HG03378 (cell line): Measurements from ENCODE around the gene DGKG.

ENCODE experiments used
- ATAC-seq: cut with Tn5 transposase; IDR thresholded peaks from one replicate; pipeline ENCODE4 v1.9.1; 2021; ENCODE audit warnings: mild to moderate bottlenecking, moderate library complexity; ENCODE audit not compliant: unreplicated experiment

DGKG gene

GRCh38 chr3:186150041-186150830, 211.8 kb downstream of the DGKG start:
- no peak for ATAC-seq

GRCh38 chr3:186149319-186149960, 212.6 kb downstream of the DGKG start:
- no peak for ATAC-seq

- ATAC-seq, result no peak
These were observed 217.8 kb downstream of the DGKG start for GRCh38 chr3:186144257-186144656.

- ATAC-seq, result no peak
These were observed 218.8 kb downstream of the DGKG start for GRCh38 chr3:186143250-186143649.

- ATAC-seq, result no peak
These were observed 219.6 kb downstream of the DGKG start for GRCh38 chr3:186142393-186142932.

- no peak for ATAC-seq
These were observed 220.2 kb downstream of the DGKG start for GRCh38 chr3:186141790-186142189.

- ATAC-seq, result no peak
These were observed 223.6 kb downstream of the DGKG start for GRCh38 chr3:186138272-186138981.

- no peak for ATAC-seq
These were observed 224.9 kb downstream of the DGKG start for GRCh38 chr3:186137051-186137685.

- no peak for ATAC-seq
These were observed 228.1 kb downstream of the DGKG start for GRCh38 chr3:186133980-186134379.

- ATAC-seq, result no peak
These were observed 229.5 kb downstream of the DGKG start for GRCh38 chr3:186132487-186132886.

GRCh38 chr3:186129206-186129605, 232.8 kb downstream of the DGKG start:
- ATAC-seq, result no peak

- ATAC-seq, result no peak
These were observed 233.9 kb downstream of the DGKG start for GRCh38 chr3:186128158-186128557.

- ATAC-seq, result no peak
These were observed 234.6 kb downstream of the DGKG start for GRCh38 chr3:186127463-186127862.

- ATAC-seq, result no peak
These were observed 236.9 kb downstream of the DGKG start for GRCh38 chr3:186125118-186125517.

- no peak for ATAC-seq
These were observed 237.4 kb downstream of the DGKG start for GRCh38 chr3:186124592-186124991.

GRCh38 chr3:186123012-186123411, 239.0 kb downstream of the DGKG start:
- no peak for ATAC-seq

GRCh38 chr3:186121968-186122367, 240.1 kb downstream of the DGKG start:
- ATAC-seq, result no peak

- ATAC-seq, result no peak
These were observed 240.8 kb downstream of the DGKG start for GRCh38 chr3:186121278-186121677.

GRCh38 chr3:186119499-186119898, 242.5 kb downstream of the DGKG start:
- ATAC-seq, result no peak

GRCh38 chr3:186118692-186119091, 243.3 kb downstream of the DGKG start:
- ATAC-seq, result no peak

- no peak for ATAC-seq
These were observed 244.4 kb downstream of the DGKG start for GRCh38 chr3:186117521-186118134.
